HG03457 (cell line): Measurements from ENCODE around the gene HRC.

Source experiments
- ATAC-seq: cut with Tn5 transposase; IDR thresholded peaks from one replicate; pipeline ENCODE4 v1.9.1; 2021; ENCODE audit warnings: moderate number of reproducible peaks; ENCODE audit not compliant: unreplicated experiment

The HRC gene

DNA sequence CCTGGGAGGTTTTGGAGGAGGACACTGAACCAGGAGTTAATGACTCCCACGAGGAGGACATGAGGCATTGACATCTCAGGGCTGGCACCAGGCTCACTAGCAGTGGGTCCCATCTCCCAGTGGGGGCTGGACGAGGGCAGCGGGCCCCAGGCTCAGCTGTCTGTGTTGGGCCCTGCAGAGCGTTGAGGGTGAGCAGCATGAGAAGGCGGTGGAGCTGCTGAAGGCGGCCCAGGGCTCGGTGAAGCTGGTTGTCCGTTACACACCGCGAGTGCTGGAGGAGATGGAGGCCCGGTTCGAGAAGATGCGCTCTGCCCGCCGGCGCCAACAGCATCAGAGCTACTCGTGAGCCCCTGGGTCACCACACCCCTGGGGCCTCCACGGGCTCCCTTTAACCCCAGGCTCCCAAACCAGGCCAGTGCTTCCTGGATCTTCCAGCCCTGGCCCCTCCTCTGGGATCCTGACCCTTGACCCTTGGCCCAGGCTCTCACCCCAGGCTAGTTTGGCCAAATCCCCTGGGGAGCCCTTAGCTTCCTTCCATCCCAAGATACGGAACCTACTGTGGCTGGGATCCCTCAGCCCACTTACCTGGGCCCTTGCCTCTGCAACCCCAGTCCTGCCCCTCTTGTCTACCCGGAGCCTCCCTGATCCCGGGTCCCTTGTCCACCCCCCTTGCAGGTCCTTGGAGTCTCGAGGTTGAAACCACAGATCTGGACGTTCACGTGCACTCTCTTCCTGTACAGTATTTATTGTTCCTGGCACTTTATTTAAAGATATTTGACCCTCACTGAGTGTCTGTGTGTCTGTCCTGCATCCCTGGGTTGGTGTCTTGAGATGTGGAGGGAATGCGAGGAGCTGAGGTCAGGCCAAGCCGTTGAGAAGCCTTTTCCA is 37.3 kb downstream of the HRC start:
- no peak for ATAC-seq

DNA sequence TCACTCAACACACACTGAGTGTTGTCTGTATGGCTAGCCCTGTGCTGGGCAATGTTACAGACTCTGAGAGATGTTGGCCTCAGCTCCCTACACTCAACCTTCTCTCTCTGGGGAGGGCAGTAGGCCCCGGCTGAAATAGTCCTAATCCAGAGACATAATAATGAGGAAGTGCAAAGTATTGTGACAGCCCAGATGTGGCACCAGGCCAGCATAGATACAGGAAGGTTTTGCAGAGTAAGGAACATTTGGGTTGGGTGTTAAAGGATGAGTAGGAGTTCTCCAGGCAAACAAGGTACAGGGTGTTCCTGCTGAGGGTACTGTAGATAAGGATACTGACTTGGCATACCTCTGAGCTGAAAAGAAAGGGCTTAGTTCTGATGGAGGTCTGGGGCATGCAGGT is 38.7 kb downstream of the HRC start:
- ATAC-seq = no peak

DNA sequence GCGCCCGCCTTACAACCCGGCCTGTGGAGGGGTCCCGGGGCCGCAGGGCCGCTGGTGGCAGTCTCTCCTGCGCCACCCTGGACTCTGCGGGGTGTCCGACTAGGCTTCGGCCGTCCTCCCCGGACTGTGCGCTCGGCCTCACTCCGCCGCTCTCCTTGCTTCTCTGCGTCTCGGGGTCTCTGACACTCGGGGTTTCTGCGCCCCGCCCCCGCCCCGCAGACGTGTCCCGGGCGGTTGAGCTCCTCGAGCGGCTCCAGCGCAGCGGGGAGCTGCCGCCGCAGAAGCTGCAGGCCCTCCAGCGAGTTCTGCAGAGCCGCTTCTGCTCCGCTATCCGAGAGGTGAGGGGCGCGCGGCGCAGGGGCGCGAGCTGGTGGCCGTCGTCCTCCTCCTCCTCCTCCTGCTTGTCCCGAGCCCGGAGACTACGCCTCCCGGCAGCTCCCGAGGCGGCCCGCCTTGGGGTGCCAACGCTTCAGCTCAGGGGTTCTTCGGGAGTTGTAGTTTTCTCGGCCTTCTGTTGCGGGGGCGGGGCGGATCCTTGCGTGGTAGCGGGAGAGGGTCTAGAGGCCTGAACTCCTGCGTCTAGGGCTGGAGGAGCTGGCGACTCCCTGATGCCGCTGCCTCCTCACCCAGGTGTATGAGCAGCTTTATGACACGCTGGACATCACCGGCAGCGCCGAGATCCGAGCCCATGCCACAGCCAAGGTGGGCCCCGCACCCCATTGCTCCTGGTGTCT is 40.4 kb downstream of the HRC start:
- no peak for ATAC-seq

DNA sequence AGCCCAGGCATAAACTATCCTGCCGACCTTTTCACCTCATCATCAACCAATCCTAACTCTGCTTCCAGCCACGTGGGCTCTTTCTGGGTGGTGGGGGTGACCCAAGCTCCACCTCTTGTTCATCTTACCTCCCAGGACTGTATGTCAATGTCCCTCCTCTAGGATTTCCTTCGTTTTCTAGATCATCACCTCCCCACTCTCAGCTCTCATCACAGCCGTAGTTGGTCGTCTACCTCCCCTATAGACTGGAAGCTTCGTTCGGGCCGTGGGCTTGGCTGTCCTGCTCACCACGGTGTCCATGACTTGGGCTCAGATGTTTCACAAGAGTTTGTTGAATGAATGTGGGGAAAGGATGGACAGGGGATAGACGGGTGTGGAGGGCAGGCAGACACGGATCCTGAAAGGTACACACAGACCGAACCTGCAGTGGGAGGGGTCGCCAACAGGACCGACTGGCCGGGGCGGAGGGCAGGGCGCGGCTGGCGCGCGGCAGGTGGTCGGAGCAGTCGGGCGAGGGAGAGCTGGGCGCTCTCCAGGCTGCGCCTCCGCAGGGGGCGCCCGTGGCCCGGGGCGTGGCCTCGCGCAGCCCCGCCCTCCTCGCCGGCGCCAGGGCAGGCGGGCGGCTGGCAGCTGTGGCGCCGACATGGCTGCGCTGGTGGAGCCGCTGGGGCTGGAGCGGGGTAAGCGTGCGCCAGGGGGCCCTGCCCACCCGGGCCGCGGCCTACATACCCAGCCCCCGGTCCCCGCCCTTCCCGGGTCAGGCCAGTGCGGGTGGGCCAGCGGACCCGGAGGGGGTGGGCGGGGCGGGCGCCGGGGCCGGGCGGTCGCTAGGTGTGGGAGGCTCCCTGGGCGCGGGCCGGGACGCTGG is 41.2 kb downstream of the HRC start, which contains the start of gene LIN7B:
Gene LIN7B, plus strand, starts transcription at position 609 of the 868 bp plus-strand sequence. Its CDS starts 35 bp downstream, at position 644.
- ATAC-seq = no peak

DNA sequence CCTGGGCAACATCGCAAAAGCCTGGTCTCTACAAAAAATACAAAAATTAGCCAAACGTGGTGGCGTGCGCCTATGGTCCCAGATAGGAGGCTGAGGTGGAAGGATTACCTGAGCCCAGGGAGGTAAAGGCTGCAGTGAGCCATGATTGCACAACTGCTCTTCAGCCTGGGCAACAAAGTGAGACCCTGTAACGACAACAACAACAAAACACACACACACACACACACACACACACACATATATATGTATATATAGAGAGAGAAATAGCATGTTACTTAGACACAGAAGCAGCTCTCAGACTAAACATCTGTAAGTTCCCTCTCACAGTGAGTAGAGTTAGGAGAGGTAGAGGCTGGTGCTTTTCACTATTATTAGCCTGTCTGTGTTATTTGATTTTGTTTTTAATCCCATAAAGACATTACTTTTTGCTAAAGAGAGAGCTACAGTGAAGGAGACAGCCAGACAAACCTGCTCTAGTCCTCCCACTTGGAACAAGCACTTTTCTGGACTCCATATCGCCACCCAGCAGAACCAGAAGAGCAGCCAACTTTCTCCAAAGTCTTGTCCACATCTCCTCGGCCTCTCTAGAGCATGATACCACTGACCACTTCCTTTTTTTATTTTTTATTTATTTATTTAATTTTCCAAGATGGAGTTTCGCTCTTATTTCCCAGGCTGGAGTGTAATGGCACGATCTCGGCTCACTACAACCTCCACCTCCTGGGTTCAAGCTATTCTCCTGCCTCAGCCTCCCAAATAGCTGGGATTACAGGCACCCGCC is 43.8 kb downstream of the HRC start:
- ATAC-seq = no peak

DNA sequence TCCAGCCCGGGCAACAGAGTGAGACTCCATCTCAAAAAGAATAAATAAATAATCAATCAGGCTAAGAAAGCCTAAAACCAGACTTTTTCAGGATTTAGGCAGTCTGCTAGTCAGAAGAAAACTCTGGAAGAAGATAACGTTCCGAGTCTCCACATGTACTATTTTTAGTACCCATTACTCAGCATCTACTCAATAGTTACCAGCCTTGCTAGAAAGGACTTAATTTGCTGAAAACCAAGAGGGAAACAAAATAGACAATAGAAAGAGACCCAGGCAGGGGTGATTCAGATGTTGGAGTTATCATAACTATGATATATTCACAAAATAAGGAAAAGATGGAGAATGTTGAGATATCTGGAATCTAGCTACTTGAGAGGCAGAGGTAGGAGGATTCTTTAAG is 44.6 kb downstream of the HRC start:
- no peak for ATAC-seq

DNA sequence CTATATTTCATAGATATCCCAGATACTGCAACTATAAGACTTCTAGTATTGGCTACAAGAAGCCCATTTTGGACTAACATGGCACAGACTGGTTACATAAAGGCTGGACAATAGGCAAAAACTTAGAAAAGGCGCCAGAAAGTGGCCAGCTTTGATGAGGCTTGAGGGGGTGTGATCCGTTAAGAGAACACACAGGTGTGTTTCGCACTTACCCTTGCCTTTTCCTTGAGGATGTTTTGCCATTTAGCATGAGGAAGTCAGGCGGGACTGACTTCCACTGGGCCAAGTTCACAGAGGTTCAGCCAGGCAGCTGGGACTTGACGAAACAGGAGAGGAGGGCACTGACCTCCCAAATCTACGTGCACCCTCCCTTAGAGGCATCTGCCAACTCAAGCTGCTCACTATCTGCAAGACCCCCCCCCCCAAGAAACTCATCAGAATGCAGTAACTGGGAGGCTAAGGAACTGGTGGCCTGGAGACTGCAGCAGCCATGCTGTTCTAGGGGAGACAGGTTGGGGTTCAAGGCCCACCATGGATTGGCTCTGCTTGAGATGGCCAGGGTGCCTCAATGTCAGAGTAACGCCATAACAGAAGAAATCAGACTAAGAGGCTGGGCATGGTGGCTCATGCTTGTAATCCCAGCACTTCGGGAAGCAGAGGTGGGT is 45.5 kb downstream of the HRC start:
- ATAC-seq = no peak

DNA sequence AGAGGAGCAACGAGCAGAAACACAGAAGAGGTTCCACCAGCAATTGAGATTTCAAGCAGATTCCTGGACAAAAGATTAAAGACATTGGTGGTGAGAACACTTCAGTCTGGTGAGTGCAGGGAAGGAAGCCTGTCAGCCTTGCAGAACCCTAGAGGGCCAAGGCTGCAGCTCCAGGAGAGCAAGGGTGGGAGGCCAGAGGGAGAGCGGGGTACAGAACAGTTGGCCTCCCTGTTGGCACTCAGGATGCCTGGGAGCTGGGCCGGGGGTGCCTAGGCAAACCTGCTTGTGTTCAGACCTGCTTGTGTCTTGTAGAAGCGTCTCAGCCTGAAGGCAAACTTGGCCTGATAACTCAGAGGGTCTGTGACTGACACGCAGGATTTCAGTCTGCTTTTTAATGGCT is 46.1 kb downstream of the HRC start:
- no peak for ATAC-seq

DNA sequence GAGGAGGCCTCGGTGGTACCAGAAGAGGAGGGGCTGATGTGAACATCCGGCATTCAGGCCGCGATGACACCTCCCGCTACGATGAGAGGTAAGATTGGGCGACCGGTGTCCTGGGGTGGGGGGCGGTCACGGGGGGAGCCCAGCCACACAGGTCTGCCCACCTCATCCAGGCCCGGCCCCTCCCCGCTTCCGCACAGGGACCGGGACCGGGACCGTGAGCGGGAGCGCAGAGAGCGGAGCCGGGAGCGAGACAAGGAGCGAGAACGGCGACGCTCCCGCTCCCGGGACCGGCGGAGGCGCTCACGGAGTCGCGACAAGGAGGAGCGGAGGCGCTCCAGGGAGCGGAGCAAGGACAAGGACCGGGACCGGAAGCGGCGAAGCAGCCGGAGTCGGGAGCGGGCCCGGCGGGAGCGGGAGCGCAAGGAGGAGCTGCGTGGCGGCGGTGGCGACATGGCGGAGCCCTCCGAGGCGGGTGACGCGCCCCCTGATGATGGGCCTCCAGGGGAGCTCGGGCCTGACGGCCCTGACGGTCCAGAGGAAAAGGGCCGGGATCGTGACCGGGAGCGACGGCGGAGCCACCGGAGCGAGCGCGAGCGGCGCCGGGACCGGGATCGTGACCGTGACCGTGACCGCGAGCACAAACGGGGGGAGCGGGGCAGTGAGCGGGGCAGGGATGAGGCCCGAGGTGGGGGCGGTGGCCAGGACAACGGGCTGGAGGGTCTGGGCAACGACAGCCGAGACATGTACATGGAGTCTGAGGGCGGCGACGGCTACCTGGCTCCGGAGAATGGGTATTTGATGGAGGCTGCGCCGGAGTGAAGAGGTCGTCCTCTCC is 47.4 kb downstream of the HRC start:
- ATAC-seq = no peak

DNA sequence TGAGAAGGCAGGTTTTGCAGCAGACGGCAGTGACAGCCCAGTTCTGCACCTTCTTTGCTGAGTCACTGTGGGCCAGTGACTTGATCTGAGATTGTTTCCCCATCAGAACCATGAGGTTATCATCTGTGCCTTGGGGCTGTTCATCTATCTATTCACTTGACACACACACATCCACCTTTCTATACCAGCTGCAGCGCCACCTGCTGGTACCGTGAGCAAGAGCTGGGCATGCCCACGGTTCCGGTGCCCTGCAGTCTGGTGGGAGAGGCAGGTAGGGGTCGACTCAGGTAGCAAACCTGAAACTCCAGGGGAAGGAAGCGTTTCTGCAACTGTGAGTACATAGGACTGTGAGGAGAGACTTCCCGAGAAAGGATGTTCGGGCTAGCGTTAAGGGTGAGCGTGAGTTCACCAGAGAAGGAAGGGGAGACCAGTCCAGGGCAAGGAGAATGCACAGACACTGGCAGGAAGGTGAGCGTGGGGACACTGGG is 48.5 kb downstream of the HRC start:
- ATAC-seq = no peak

DNA sequence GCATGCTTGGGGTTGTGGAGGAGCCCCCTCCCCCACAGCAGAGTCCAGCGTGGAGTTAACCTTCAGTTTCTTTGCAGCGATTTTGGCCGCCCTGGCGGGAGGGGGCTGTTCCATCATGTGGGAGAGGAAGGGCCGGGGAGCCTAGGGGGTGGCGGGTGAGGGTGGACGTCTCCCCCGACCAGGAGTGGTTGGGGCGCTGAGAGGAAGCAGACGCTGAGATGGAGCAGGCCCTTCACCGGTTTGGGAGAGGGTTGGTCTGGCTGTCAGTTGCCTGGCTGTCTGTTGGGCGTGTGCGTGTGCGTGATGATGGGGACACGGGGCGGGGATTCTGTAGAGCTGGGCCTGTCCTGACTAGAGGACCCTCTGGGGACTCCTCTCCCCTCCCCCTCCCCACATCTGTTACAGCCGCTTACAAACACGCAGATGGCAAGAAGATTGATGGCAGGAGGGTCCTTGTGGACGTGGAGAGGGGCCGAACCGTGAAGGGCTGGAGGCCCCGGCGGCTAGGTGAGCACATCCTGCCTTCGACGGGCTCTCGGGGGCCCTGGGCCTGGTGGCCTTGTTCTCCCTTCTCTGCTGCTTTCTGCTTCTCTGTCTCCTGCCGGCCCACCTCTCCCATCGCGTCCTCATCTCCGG is 50.8 kb downstream of the HRC start:
- ATAC-seq = no peak

DNA sequence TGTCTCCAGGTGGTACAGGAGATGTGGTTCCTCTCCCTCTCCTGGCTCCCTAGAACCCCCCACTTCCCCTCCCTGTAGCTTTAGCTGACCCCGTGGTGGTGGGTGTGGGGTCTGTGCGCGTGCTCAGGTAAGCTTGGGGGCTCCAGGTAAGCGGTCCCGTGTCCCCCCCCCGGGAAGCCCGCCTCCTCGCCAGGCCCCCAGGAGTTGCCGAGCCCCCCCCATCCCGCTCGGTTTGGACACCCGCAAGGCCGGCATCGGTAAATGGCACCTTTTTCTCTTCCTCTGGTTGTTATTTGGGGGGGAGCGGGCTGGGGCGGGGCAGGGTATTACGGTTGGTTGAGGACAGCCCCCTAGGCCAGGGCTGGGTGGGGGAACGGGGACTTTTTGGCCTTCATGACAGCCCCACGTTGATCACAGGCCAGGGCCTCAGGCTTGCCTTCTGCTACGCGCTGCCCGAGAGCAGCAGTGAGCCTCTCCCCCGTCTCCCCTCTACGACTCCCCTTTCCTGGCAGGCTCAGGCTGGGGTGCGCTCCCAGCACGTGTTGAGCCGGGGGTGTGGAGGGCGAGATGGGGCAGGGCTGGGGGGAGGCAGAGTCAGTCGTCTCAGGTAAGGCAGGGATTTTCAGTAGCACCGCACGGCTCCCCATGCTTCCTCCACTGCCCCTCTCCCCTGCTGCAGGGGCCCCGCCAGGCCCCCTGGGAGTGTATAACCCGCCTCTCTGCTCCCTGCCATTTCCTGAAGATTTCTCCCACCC is 51.7 kb downstream of the HRC start:
- no peak for ATAC-seq

DNA sequence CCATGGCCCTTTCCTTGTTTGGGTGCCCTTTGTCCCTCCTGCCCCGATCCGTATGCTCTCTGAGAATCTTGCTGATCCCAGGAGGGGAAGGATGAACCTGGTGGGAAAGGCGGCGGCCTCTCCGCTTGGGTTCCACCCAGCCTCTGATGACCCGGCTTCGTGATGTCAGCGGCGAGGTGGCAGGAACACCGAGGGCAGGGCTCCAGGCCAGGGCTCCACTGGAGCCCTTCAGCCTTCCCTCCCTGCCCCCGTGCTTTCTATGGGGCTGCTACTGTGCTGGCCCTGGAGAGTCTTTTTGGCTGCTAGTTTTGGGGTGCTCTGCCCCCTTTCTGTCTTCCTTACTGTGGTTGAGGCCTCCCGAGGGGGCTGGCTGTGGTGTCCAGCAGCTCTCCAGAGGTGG is 52.9 kb downstream of the HRC start:
- no peak for ATAC-seq
